ENCODE measurements around the gene PRKCH. TPM values are rescaled to one million over a fixed set of nuclear protein-coding genes. Genes with fewer than 3 reads are reported as not detected.

The PRKCH gene
- total RNA-seq, 1 donor from 2014 or later = 147 TPM

- no peak for DNase-seq (ENCODE audit: extremely low read depth, low read depth, low spot score)
Measured at GRCh38 chr14:61360796-61361525, 39.6 kb downstream of the PRKCH start.

- DNase-seq (ENCODE audit: extremely low read depth, low read depth, low spot score) = no peak
Measured at GRCh38 chr14:61362072-61362750, 40.8 kb downstream of the PRKCH start.

DNA sequence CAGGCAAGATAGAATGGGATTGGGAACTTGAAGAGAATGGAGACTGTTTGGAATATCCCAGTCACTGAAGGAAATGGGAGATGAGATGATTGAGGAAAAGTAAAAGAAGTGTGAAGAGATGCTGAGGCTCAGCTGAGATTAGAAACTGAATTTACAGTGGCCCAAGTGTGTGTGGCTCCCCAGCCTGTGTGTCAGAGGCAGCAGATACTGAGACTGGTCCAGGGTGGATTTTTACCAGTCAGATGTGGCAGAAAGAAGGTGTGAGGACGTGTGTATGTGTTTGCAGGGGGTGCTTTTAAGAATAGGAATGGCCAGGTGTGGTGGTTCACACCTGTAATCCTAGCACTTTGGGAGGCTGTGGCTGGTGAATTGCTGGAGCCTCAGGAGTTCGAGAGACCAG lies 42.9 kb downstream of the PRKCH start:
- DNase-seq (ENCODE audit: extremely low read depth, low read depth, low spot score) = no peak

- DNase-seq (ENCODE audit: extremely low read depth, low read depth, low spot score) = no peak
Measured at GRCh38 chr14:61365667-61366212, 44.4 kb downstream of the PRKCH start.

- DNase-seq (ENCODE audit: extremely low read depth, low read depth, low spot score) = no peak
Measured at GRCh38 chr14:61368114-61368710, 46.8 kb downstream of the PRKCH start.

DNA sequence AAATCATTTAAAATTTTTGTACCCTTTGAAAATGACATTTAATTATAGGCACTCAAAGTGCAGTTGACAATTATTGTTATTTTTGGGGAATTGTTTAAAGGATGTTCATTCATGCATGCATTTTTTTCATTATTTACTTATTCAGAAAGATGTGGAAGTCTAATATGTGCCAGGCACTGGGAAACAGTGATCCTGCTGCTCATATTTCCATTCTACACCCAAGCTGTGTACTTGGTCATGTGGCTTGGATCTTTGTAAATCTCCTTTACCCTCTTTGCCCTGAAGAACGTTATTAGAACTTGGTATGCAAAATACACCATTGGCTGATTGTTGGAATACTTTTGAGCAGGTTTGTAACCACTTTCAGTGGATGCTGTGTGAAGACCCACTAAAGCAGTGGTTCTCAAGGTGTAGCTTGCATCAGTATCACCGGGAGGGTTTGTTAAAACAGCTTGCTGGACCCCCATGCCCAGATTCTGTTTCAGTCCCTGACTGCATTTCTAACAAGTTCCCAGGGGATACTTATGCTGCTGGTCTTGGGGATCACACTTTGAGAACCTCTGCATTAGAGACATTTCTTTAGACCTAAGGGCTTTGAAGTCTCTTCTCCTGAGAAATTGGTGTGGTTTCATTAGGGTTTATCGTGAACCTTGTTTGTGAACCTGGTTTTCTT lies 47.5 kb downstream of the PRKCH start:
- DNase-seq (ENCODE audit: extremely low read depth, low read depth, low spot score) = no peak

DNA sequence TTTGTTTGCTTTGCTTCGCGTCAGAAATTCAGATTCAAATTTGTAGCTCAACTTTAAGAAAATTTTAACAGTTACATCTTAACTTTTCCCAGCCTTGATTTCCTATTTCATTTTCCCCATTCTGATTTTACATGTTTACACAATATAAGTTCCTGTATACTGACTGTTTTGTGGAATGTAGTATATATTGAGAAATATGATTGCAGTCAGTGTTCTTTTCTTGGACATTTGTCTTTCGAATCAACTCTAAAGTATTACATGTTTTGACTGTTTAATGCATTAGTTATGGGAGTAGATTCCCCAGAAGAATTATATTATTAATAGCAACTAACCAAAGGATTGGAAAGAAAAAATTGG lies 48.1 kb downstream of the PRKCH start:
- no peak for DNase-seq (ENCODE audit: extremely low read depth, low read depth, low spot score)

GRCh38 chr14:61372379-61372778 lies 51.0 kb downstream of the PRKCH start:
- no peak for DNase-seq (ENCODE audit: extremely low read depth, low read depth, low spot score)

- no peak for DNase-seq (ENCODE audit: extremely low read depth, low read depth, low spot score)
Measured at GRCh38 chr14:61372842-61373555, 51.6 kb downstream of the PRKCH start.

DNA sequence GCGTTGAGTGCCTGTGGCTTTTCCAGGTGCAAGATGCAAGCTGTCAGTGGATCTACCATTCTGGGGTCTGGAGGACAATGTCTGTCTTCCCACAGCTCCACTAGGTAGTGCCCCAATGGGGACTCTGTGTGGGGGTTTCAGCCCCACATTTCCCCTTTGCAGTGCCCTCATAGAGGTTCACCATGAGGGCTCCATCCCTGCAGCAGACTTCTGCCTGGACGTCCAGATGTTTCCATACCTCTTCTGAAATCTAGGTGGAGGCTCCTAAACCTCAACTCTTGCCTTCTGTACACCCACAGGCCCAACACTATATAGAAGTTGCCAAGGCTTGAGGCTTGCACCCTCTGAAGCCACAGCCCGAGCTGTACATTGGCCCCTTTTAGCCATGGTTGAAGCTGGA lies 52.9 kb downstream of the PRKCH start:
- DNase-seq (ENCODE audit: extremely low read depth, low read depth, low spot score) = no peak

- DNase-seq (ENCODE audit: extremely low read depth, low read depth, low spot score) = no peak
Measured at GRCh38 chr14:61375218-61375617, 53.8 kb downstream of the PRKCH start.

DNA sequence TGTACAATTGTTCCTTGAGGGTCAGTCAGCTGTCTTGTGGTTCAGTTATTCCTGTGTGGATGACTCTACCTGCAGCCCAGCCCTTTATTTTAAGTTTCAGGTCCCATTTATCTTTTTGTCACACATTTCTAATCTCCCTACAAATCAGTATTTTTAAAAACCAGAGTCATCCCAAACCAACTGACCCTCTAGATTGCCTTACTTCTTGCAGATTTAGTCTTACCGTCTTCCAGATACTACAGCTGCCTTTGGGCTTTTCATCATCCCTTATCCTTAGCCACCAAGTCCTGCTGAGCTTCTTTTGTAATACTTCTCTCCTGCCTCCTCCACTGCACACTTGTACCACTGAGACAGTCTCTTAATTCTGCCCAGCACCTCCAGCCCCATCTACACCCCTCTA lies 54.9 kb downstream of the PRKCH start:
- no peak for DNase-seq (ENCODE audit: extremely low read depth, low read depth, low spot score)

DNA sequence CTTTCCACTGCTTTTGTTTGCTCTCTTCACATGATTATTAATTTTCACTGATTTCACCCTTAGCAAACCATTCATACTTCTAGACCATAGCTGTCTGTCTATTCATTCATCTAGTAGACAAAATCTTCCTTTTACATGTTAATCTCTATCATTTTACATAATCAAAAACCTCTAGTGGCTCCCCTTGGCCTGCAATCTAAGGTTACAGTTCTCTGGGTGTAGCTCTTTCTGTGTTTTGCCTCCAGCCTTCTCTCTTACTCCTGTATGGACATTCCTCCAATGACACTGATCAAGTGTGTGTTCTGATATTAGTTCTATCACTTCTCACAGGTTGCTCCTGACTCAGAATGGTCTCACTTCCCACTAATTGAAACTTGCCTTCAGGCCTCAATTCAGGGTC lies 56.4 kb downstream of the PRKCH start:
- DNase-seq (ENCODE audit: extremely low read depth, low read depth, low spot score) = no peak

DNA sequence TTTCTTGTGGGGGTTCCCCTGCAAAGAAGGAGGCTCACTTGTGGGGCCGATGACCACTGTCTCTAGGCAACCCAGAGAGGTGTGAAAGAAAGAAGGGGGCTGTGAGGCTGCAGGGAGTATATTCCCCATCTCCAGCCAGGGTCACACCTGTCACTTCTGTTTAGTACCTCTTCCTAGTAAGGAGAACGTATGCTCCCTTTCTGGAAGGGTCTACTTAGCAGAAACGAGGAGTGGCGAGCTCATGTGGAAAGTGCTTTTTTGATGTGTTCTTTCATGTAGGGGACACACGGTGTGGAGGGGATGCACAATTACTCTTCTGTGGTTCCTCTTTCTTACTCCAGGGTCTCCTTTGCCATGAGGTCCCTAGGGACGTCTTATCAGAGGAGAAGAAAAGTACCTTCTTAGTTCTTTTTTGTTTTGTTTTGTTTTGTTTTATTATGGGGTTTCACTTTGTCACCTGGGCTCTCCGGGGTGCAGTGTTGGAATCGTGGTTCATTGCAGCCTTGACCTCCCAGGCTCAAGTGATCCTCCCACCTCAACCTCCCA lies 58.3 kb downstream of the PRKCH start:
- DNase-seq (ENCODE audit: extremely low read depth, low read depth, low spot score) = no peak

GRCh38 chr14:61380984-61381383 lies 59.6 kb downstream of the PRKCH start:
- no peak for DNase-seq (ENCODE audit: extremely low read depth, low read depth, low spot score)

DNA sequence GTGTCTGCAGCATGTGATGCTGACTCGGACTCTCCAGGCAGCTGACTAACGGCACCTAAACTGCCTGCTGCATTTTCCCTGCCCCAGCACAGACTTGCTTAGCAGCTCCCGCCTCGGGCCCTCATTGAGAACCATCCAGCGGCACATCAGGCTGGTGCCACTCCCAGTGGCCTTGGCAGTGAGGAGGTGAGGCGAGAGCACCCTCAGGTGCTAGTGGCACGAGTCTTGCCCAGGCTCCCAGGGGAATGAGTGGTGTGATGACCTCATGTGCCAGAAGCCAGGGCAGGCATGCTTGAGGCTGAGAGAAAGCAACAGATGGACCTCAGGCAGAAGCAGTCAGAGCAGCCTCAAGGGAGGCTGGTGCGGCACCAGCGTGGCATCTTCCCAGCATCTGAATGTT lies 60.2 kb downstream of the PRKCH start:
- no peak for DNase-seq (ENCODE audit: extremely low read depth, low read depth, low spot score)

DNA sequence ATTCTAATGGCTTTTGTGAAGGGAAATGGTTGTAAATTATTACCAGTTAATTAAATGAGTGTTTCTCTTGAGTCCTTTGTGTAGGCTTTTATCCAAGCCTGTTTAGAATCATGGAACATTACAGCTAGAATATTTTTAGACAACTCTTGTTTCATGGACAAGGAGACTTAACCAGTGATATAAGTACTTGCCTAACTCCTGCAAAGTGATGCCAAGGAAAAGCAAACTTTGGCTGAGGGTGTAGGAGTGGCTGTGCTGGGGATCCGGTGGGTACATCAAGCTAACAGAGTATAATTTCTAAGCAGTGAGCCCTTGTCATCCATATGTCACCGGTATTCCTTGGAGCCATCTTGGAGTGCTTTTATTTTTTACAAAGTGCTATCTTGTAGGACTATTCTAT lies 61.5 kb downstream of the PRKCH start:
- no peak for DNase-seq (ENCODE audit: extremely low read depth, low read depth, low spot score)

DNA sequence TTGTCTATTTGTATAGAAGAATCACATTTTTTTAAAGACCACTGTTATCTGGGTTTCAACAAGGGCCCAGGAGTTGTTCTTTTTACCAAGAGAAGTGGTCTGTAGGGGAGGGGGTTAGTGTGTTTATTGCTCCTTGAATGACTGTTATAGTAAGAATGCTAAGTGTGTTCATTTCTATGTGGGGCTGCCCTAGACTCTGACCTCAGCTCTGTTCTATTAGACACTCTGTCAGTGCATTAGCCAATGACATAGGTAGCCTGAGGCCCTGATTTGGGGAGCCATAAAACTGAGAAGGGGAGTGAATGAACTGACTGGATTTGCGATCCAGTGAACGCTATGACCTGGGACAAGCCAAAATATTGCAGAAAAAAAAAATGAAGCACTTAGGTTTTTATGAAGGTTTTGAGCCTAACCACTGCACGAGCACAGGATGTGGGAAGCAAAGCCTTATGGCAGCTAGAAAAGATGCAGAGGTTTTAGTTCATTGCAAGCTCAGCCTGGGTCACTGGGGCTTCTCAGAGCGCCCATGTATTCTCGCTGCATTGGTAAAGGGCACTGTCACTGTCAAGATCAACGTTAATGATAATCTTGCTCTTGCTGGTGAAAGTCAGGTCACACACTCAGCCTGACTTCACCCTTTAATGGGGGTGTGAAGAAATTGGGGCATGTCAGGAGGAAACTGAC lies 63.8 kb downstream of the PRKCH start:
- no peak for DNase-seq (ENCODE audit: extremely low read depth, low read depth, low spot score)

- DNase-seq (ENCODE audit: extremely low read depth, low read depth, low spot score) = no peak
Measured at GRCh38 chr14:61386173-61386772, 64.9 kb downstream of the PRKCH start.
